ENCODE data around the gene GSN.

Gene GSN

DNA sequence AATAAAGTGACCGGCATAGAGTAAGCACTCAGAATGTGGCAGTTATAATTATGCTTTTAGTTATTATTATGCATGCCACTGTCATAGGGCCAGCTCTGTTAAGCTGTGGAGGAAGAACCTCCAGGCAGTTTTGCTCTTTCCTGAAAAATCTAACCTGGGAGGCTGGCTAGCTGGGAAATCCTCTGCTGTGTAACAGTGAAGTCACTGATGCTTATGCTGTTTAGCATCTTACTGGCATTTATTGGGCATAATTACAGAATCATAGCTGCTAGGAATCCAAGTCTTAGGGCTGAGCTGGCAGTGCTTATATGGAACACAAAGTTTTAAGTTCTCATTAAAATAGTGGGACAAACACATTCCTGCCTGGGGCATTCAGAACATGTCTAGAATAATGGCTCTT, 5.5 kb upstream of the GSN start:
- Histone ChIP-seq H4K20me1 (ENCODE audit: insufficient read depth, low read length, poor library complexity, severe bottlenecking) (no peaks in the 10 kb centered on the region), H3K4me3 (ENCODE audit: low read length, poor library complexity, severe bottlenecking) (no peak overlapping the region), H3K9me3 (ENCODE audit: insufficient read depth, low read depth, low read length) (no peaks in the 10 kb centered on the region), H3F3A (ENCODE audit: low read depth) (no peaks in the 10 kb centered on the region), H3K36me3 (ENCODE audit: insufficient read depth, low read length) (no peaks in the 10 kb centered on the region), H3K9me2 (replicated peaks; ENCODE audit: low read depth, low read length) (no peaks in the 10 kb centered on the region), H3K9ac (ENCODE audit: low read depth, low read length, poor library complexity, severe bottlenecking) (no peak overlapping the region), H3K27me3 (ENCODE audit: insufficient read depth, low read length, poor library complexity, severe bottlenecking) (no peaks in the 10 kb centered on the region), H3K4me1 (ENCODE audit: insufficient read depth, low read length, poor library complexity, severe bottlenecking) (peaks cover 14% of the 10 kb centered on the region), H3K79me2 (ENCODE audit: insufficient read depth, low read length) (no peaks in the 10 kb centered on the region), H2AFZ (ENCODE audit: low read length) (no peak overlapping the region), H3K4me2 (ENCODE audit: low read depth, low read length, poor library complexity, severe bottlenecking) (no peak overlapping the region)
- TF ChIP-seq EZH2phosphoT487 (IDR thresholded peaks at IDR 0.05; ENCODE audit: borderline replicate concordance) = no peak
- TF ChIP-seq, protein P1, sequence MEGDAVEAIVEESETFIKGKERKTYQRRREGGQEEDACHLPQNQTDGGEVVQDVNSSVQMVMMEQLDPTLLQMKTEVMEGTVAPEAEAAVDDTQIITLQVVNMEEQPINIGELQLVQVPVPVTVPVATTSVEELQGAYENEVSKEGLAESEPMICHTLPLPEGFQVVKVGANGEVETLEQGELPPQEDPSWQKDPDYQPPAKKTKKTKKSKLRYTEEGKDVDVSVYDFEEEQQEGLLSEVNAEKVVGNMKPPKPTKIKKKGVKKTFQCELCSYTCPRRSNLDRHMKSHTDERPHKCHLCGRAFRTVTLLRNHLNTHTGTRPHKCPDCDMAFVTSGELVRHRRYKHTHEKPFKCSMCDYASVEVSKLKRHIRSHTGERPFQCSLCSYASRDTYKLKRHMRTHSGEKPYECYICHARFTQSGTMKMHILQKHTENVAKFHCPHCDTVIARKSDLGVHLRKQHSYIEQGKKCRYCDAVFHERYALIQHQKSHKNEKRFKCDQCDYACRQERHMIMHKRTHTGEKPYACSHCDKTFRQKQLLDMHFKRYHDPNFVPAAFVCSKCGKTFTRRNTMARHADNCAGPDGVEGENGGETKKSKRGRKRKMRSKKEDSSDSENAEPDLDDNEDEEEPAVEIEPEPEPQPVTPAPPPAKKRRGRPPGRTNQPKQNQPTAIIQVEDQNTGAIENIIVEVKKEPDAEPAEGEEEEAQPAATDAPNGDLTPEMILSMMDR (conservative IDR thresholded peaks at IDR 0.05; ENCODE audit: low read length) = no peak

DNA sequence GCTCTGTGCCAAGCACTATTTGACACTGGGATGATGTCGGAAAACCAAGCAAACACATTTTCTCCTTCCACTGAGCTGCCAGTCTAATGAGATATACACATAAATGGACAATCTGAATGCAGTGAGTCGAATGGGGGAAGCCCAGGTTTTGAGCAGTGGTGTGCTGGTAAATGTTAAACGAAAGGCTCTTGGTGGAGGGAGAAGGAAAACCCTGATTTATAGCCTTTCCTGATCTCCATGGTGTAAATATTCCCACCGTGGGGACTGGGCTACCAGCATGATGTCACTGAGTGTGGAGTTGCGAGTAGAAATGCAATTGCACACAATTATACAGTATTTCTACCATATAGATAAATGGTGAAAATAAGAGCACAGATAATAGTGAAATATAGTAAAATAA, 5.0 kb upstream of the GSN start:
- no peaks in the 10 kb centered on the region for H3K36me3 ChIP-seq (ENCODE audit: insufficient read depth, low read length)
- H3K4me1 ChIP-seq (ENCODE audit: insufficient read depth, low read length, poor library complexity, severe bottlenecking) = peaks cover 18% of the 10 kb centered on the region
- no peak overlapping the region for H3K4me2 ChIP-seq (ENCODE audit: low read depth, low read length, poor library complexity, severe bottlenecking)
- TF ChIP-seq, protein P1 (conservative IDR thresholded peaks at IDR 0.05; ENCODE audit: low read length) = no peak
- TF ChIP-seq EZH2phosphoT487 (IDR thresholded peaks at IDR 0.05; ENCODE audit: borderline replicate concordance) = no peak
- H3K9ac ChIP-seq (ENCODE audit: low read depth, low read length, poor library complexity, severe bottlenecking) = no peak overlapping the region
- no peak overlapping the region for H3K4me3 ChIP-seq (ENCODE audit: low read length, poor library complexity, severe bottlenecking)
- no peaks in the 10 kb centered on the region for H4K20me1 ChIP-seq (ENCODE audit: insufficient read depth, low read length, poor library complexity, severe bottlenecking)
- no peak overlapping the region for H2AFZ ChIP-seq (ENCODE audit: low read length)
- no peaks in the 10 kb centered on the region for H3K79me2 ChIP-seq (ENCODE audit: insufficient read depth, low read length)
- H3K9me3 ChIP-seq (ENCODE audit: insufficient read depth, low read depth, low read length) = no peaks in the 10 kb centered on the region
- no peaks in the 10 kb centered on the region for H3K9me2 ChIP-seq (replicated peaks; ENCODE audit: low read depth, low read length)
- no peaks in the 10 kb centered on the region for H3F3A ChIP-seq (ENCODE audit: low read depth)
- no peaks in the 10 kb centered on the region for H3K27me3 ChIP-seq (ENCODE audit: insufficient read depth, low read length, poor library complexity, severe bottlenecking)

DNA sequence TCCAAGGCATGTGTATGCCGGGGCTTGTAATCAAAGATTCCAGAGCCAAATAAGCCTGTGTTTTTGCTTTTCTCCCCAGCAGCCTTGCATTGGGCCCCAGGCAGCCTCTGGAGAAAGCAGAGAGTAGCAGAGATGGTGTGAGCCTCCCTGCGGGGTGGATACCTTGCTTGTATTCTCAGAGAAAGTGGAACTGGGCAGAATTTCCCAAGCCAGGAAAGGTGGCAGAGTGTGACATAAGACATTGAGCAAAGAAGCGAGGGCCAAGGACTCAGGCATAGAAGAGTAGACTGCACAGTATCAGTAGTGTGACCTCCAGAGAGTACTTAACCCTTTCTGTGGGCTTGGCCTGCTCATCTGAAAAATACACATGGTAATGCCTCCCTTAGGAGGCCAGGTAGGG, 1.6 kb upstream of the GSN start:
- TF ChIP-seq, protein P1 (conservative IDR thresholded peaks at IDR 0.05; ENCODE audit: low read length) = no peak
- no peak for TF ChIP-seq EZH2phosphoT487 (IDR thresholded peaks at IDR 0.05; ENCODE audit: borderline replicate concordance)
- no peaks in the 10 kb centered on the region for H4K20me1 ChIP-seq (ENCODE audit: insufficient read depth, low read length, poor library complexity, severe bottlenecking)
- H3F3A ChIP-seq (ENCODE audit: low read depth) = no peaks in the 10 kb centered on the region; the same call in 1 of the 2 replicates
- peaks cover 41% of the 10 kb centered on the region for H3K4me1 ChIP-seq (ENCODE audit: insufficient read depth, low read length, poor library complexity, severe bottlenecking)
- H3K9ac ChIP-seq (ENCODE audit: low read depth, low read length, poor library complexity, severe bottlenecking) = no peak overlapping the region
- H3K4me2 ChIP-seq (ENCODE audit: low read depth, low read length, poor library complexity, severe bottlenecking) = no peak overlapping the region
- peaks cover 12% of the 10 kb centered on the region for H3K79me2 ChIP-seq (ENCODE audit: insufficient read depth, low read length)
- no peaks in the 10 kb centered on the region for H3K9me2 ChIP-seq (replicated peaks; ENCODE audit: low read depth, low read length)
- H3K36me3 ChIP-seq (ENCODE audit: insufficient read depth, low read length) = no peaks in the 10 kb centered on the region
- H3K27me3 ChIP-seq (ENCODE audit: insufficient read depth, low read length, poor library complexity, severe bottlenecking) = no peaks in the 10 kb centered on the region
- no peak overlapping the region for H3K4me3 ChIP-seq (ENCODE audit: low read length, poor library complexity, severe bottlenecking)
- H2AFZ ChIP-seq (ENCODE audit: low read length) = no peak overlapping the region
- H3K9me3 ChIP-seq (ENCODE audit: insufficient read depth, low read depth, low read length) = no peaks in the 10 kb centered on the region
